Measurements from ENCODE around the gene LZTR1.

Gene LZTR1

GRCh38 chr22:21030621-21031544 is 48.8 kb downstream of the LZTR1 start:
- TF ChIP-seq CTCF (IDR thresholded peaks at IDR 0.05): no peak

- no peak for TF ChIP-seq CTCF (IDR thresholded peaks at IDR 0.05)
Observed at GRCh38 chr22:21031545-21032036, 49.5 kb downstream of the LZTR1 start.

GRCh38 chr22:21032037-21032867 is 50.2 kb downstream of the LZTR1 start, which contains the start of gene SLC7A4:
Gene SLC7A4 (minus strand): TSS chr22:21032561. CDS start chr22:21031812, 749 bp downstream.
- TF ChIP-seq CTCF (IDR thresholded peaks at IDR 0.05): no peak

- TF ChIP-seq CTCF (IDR thresholded peaks at IDR 0.05): no peak
Observed at GRCh38 chr22:21032868-21033688, 51.0 kb downstream of the LZTR1 start.

- TF ChIP-seq CTCF (IDR thresholded peaks at IDR 0.05): no peak
Observed at GRCh38 chr22:21033895-21034294, 51.8 kb downstream of the LZTR1 start.

- no peak for TF ChIP-seq CTCF (IDR thresholded peaks at IDR 0.05)
Observed at GRCh38 chr22:21034989-21035388, 52.9 kb downstream of the LZTR1 start.

GRCh38 chr22:21038405-21038804 is 56.3 kb downstream of the LZTR1 start:
- no peak for TF ChIP-seq CTCF (IDR thresholded peaks at IDR 0.05)
